ENCODE results near the gene C9orf72. TPM values are rescaled to one million over a fixed set of nuclear protein-coding genes. Genes with fewer than 3 reads are reported as not detected.

C9orf72 gene
- total RNA-seq, 1 experiment from 2014 or later: 40.6 TPM

DNA sequence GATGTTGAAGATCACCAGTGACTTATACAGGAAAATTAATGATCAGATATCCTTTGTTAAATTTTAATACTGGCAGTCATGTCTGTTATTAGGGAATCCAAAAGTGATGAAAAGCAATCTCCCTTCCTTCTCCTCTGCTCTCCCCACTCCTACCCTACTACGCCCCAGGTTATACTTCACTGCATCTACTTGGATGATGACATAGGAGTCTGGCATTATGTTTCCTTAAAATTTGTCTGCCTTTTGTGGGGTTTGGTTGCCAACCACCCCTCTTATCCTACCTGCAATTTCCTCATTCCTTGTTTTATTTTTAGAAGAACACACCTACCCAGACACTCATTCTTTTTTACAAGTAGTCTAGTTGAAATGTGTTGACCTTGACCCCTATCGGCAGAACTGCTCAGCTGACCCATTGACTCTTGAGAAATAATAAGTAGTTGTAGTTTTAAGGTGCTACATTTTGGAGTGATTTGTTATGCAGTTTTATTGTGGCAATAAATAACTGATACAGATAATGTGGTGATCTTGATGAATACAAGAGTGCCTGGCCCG lies 38.5 kb downstream of the C9orf72 start:
- Histone ChIP-seq H3K36me3 (ENCODE audit: insufficient read depth, low read length) (no peaks in the 10 kb centered on the region), H3K9ac (ENCODE audit: low read length) (no peak overlapping the region), H3K27me3 (ENCODE audit: low read length) (no peaks in the 10 kb centered on the region), H3K4me3 (ENCODE audit: low read length) (no peak overlapping the region), H2AFZ (ENCODE audit: low read length) (no peak overlapping the region), H3K79me2 (ENCODE audit: low read length) (no peaks in the 10 kb centered on the region), H3K4me1 (ENCODE audit: low read length) (no peaks in the 10 kb centered on the region), H3K4me2 (ENCODE audit: low read depth, low read length, poor library complexity, severe bottlenecking) (no peak overlapping the region), H3K27ac (ENCODE audit: low read length) (no peak overlapping the region), H3K9me3 (ENCODE audit: low read length) (no peaks in the 10 kb centered on the region), H3K9me2 (replicated peaks; ENCODE audit: insufficient read depth, low read length) (no peaks in the 10 kb centered on the region), H4K20me1 (ENCODE audit: insufficient read depth, low read depth, low read length) (no peaks in the 10 kb centered on the region)
- DNase-seq: no peak

DNA sequence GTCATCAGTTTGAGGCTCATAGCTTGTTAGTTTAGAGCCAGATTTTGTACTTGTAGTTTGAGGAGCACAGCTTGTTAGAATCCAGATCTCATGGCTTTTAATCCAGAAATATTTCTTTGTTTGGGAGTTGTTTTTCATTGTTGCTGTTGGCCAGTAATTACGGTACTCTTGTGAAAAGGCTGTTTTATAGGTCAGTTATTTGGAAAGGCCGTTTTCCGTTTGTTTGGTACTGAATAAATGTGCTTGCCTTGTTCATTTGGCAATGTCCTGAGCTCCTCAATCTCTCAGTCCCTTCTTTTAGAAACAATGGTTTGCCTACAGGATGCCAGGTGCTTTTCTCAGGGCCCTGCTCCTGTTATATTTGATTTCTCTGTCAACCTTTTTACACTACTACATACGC lies 39.1 kb downstream of the C9orf72 start:
- Histone ChIP-seq H3K9me3 (ENCODE audit: low read length) (no peaks in the 10 kb centered on the region), H2AFZ (ENCODE audit: low read length) (no peak overlapping the region), H3K9me2 (replicated peaks; ENCODE audit: insufficient read depth, low read length) (no peaks in the 10 kb centered on the region), H3K4me3 (ENCODE audit: low read length) (no peak overlapping the region), H3K36me3 (ENCODE audit: insufficient read depth, low read length) (no peaks in the 10 kb centered on the region), H3K4me1 (ENCODE audit: low read length) (peaks cover 4% of the 10 kb centered on the region), H3K4me2 (ENCODE audit: low read depth, low read length, poor library complexity, severe bottlenecking) (no peak overlapping the region), H4K20me1 (ENCODE audit: insufficient read depth, low read depth, low read length) (no peaks in the 10 kb centered on the region), H3K9ac (ENCODE audit: low read length) (no peak overlapping the region), H3K79me2 (ENCODE audit: low read length) (no peaks in the 10 kb centered on the region), H3K27me3 (ENCODE audit: low read length) (no peaks in the 10 kb centered on the region), H3K27ac (ENCODE audit: low read length) (no peak overlapping the region)
- DNase-seq: no peak

DNA sequence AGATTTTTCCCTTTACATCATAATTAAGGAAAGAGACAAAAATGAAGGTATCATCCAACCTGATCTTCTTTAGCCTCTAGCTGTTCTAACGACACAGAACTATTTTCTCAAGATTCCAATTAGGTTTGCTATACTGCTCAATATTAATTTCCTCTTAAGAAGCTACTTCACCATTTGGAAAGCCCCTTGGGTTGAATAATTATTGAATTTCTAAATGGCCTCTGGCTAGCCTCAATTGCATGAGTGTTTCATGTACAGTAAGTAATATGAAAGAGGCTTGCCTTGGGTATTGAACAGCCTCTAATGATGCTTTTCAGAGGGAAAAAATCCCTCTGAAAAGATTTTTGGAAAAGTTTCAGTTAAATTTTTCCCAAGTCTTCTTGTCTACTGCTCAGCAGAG lies 40.0 kb downstream of the C9orf72 start:
- Histone ChIP-seq H3K36me3 (ENCODE audit: insufficient read depth, low read length) (no peaks in the 10 kb centered on the region), H3K4me3 (ENCODE audit: low read length) (no peak overlapping the region), H3K27ac (ENCODE audit: low read length) (no peak overlapping the region), H3K4me1 (ENCODE audit: low read length) (peaks cover 9% of the 10 kb centered on the region), H2AFZ (ENCODE audit: low read length) (no peak overlapping the region), H3K9ac (ENCODE audit: low read length) (no peak overlapping the region), H3K27me3 (ENCODE audit: low read length) (no peaks in the 10 kb centered on the region), H3K9me2 (replicated peaks; ENCODE audit: insufficient read depth, low read length) (no peaks in the 10 kb centered on the region), H3K9me3 (ENCODE audit: low read length) (no peaks in the 10 kb centered on the region), H3K4me2 (ENCODE audit: low read depth, low read length, poor library complexity, severe bottlenecking) (no peak overlapping the region), H3K79me2 (ENCODE audit: low read length) (no peaks in the 10 kb centered on the region), H4K20me1 (ENCODE audit: insufficient read depth, low read depth, low read length) (no peaks in the 10 kb centered on the region)
- no peak for DNase-seq

DNA sequence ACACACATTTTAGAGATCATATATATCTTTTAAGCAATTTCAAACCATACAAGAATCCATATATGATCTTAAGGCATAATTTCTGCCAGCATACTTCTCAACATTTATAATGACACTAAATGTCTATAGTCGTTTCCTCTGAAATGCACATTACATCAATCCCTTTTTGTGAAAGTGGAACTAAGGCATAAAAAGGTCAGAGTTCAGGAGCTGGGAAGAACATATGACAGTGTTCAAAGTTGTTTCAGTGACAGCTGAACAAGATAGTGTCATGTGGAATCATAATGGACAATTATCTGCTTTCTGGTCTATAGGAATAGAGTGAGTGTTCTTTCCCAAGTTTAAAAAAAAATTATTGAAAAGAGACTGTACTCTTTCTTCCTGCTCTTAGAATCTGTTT lies 41.2 kb downstream of the C9orf72 start:
- DNase-seq: no peak
- Histone ChIP-seq H3K9me2 (replicated peaks; ENCODE audit: insufficient read depth, low read length) (no peaks in the 10 kb centered on the region), H2AFZ (ENCODE audit: low read length) (no peak overlapping the region), H3K4me1 (ENCODE audit: low read length) (peaks cover 9% of the 10 kb centered on the region), H3K9me3 (ENCODE audit: low read length) (no peaks in the 10 kb centered on the region), H3K36me3 (ENCODE audit: insufficient read depth, low read length) (no peaks in the 10 kb centered on the region), H4K20me1 (ENCODE audit: insufficient read depth, low read depth, low read length) (no peaks in the 10 kb centered on the region), H3K27me3 (ENCODE audit: low read length) (no peaks in the 10 kb centered on the region), H3K4me3 (ENCODE audit: low read length) (no peak overlapping the region), H3K27ac (ENCODE audit: low read length) (no peak overlapping the region), H3K79me2 (ENCODE audit: low read length) (no peaks in the 10 kb centered on the region), H3K4me2 (ENCODE audit: low read depth, low read length, poor library complexity, severe bottlenecking) (no peak overlapping the region), H3K9ac (ENCODE audit: low read length) (no peak overlapping the region)

- DNase-seq: no peak
- H2AFZ ChIP-seq (ENCODE audit: low read length): no peak overlapping the region
- no peaks in the 10 kb centered on the region for H3K79me2 ChIP-seq (ENCODE audit: low read length)
- H3K27ac ChIP-seq (ENCODE audit: low read length): no peak overlapping the region
- no peaks in the 10 kb centered on the region for H3K9me3 ChIP-seq (ENCODE audit: low read length)
- no peaks in the 10 kb centered on the region for H3K27me3 ChIP-seq (ENCODE audit: low read length)
- H3K9ac ChIP-seq (ENCODE audit: low read length): no peak overlapping the region
- H3K4me2 ChIP-seq (ENCODE audit: low read depth, low read length, poor library complexity, severe bottlenecking): no peak overlapping the region
- H3K4me3 ChIP-seq (ENCODE audit: low read length): no peak overlapping the region
- H4K20me1 ChIP-seq (ENCODE audit: insufficient read depth, low read depth, low read length): no peaks in the 10 kb centered on the region
- H3K4me1 ChIP-seq (ENCODE audit: low read length): peaks cover 9% of the 10 kb centered on the region
- H3K36me3 ChIP-seq (ENCODE audit: insufficient read depth, low read length): no peaks in the 10 kb centered on the region
- H3K9me2 ChIP-seq (replicated peaks; ENCODE audit: insufficient read depth, low read length): no peaks in the 10 kb centered on the region
These were observed 42.1 kb downstream of the C9orf72 start for GRCh38 chr9:27530915-27531755.

DNA sequence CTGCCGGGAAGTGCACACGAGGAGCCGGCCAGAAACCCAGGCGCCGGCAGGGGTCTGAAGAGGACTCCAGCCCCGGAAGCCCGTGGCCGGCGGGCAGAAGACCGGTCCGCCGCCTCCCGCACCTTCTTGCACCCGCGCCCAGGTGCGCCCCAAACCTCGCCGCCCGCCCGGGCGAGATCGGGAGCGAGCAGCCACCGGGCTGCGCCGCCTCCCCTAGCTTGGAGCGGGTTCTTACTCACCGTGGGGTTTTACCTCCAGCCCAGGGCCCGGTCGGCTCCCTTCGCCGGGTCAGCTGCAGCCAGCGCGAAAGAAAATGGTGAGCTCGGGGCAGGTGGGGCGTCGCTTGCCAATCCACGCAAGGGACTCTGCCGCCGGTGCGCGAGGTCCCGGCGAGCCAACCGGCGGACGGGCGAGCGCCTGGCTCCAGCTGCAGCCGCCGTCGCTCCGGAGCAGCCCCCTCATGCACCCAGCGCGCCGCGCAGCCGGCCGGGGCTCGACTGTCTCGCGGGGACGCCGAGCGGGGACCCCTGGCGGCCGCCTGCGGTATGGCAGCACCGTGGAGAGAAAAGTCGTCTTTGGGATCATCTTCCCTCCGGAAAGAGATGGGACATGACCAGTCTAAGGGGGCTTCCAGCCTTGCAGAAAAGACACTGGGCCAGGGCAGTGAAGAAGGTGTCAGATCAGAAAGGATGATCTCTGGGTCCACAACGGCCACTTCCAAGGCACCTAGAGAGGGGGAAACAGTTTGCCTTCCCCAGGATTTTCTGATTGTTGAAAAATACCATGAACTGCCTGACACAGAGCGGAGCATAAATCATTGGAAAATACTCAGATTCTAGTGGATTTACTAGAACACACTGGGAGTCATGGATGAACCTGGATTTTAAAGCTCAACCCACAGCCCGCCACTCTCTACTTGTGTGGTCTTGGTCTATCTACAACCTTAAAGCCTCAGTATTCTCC lies 43.7 kb downstream of the C9orf72 start, which contains the start of gene MOB3B:
TSS of gene MOB3B (minus strand) at position 499 of the 963 bp plus-strand sequence. CDS start 74,264 bp downstream, outside the sequence.
- Histone ChIP-seq H3K27me3 (ENCODE audit: low read length) (no peaks in the 10 kb centered on the region), H3K4me2 (ENCODE audit: low read depth, low read length, poor library complexity, severe bottlenecking) (peak within 1 kb of the TSS; percentile 83), H3K4me3 (ENCODE audit: low read length) (peak within 1 kb of the TSS; percentile 67), H3K9me3 (ENCODE audit: low read length) (no peaks in the 10 kb centered on the region), H3K79me2 (ENCODE audit: low read length) (no peaks in the 10 kb centered on the region), H3K36me3 (ENCODE audit: insufficient read depth, low read length) (no peaks in the 10 kb centered on the region), H3K9me2 (replicated peaks; ENCODE audit: insufficient read depth, low read length) (no peaks in the 10 kb centered on the region), H3K4me1 (ENCODE audit: low read length) (peaks cover 9% of the 10 kb centered on the region), H3K9ac (ENCODE audit: low read length) (peak within 1 kb of the TSS; percentile 54), H2AFZ (ENCODE audit: low read length) (peak within 1 kb of the TSS; percentile 95; the same call in 1 of the 2 replicates), H4K20me1 (ENCODE audit: insufficient read depth, low read depth, low read length) (no peaks in the 10 kb centered on the region), H3K27ac (ENCODE audit: low read length) (no peak within 1 kb of the TSS)
- DNase-seq: peak; percentile 80

GRCh38 chr9:27528886-27529315 lies 44.4 kb downstream of the C9orf72 start:
- Histone ChIP-seq H3K9ac (ENCODE audit: low read length) (peak overlapping the region; percentile 54; the same call in 1 of the 2 replicates), H3K4me1 (ENCODE audit: low read length) (peaks cover 9% of the 10 kb centered on the region), H3K9me2 (replicated peaks; ENCODE audit: insufficient read depth, low read length) (no peaks in the 10 kb centered on the region), H3K4me3 (ENCODE audit: low read length) (peak overlapping the region; percentile 67), H3K36me3 (ENCODE audit: insufficient read depth, low read length) (no peaks in the 10 kb centered on the region), H4K20me1 (ENCODE audit: insufficient read depth, low read depth, low read length) (no peaks in the 10 kb centered on the region), H3K4me2 (ENCODE audit: low read depth, low read length, poor library complexity, severe bottlenecking) (peak overlapping the region; percentile 83), H3K9me3 (ENCODE audit: low read length) (no peaks in the 10 kb centered on the region), H3K79me2 (ENCODE audit: low read length) (no peaks in the 10 kb centered on the region), H2AFZ (ENCODE audit: low read length) (0 out of 2 replicates have a peak overlapping the region, but pooled peaks have one; percentile 95), H3K27ac (ENCODE audit: low read length) (no peak overlapping the region), H3K27me3 (ENCODE audit: low read length) (no peaks in the 10 kb centered on the region)
- no peak for DNase-seq

Measured in Karpas-422 (cell line).